Measurements from ENCODE around the gene GRIFIN.
"Not testable (repeated sequence)": the region's sequence is repeated elsewhere in the genome, so short reads cannot be mapped to it uniquely, and the experiment has no call there.

GRIFIN gene

DNA sequence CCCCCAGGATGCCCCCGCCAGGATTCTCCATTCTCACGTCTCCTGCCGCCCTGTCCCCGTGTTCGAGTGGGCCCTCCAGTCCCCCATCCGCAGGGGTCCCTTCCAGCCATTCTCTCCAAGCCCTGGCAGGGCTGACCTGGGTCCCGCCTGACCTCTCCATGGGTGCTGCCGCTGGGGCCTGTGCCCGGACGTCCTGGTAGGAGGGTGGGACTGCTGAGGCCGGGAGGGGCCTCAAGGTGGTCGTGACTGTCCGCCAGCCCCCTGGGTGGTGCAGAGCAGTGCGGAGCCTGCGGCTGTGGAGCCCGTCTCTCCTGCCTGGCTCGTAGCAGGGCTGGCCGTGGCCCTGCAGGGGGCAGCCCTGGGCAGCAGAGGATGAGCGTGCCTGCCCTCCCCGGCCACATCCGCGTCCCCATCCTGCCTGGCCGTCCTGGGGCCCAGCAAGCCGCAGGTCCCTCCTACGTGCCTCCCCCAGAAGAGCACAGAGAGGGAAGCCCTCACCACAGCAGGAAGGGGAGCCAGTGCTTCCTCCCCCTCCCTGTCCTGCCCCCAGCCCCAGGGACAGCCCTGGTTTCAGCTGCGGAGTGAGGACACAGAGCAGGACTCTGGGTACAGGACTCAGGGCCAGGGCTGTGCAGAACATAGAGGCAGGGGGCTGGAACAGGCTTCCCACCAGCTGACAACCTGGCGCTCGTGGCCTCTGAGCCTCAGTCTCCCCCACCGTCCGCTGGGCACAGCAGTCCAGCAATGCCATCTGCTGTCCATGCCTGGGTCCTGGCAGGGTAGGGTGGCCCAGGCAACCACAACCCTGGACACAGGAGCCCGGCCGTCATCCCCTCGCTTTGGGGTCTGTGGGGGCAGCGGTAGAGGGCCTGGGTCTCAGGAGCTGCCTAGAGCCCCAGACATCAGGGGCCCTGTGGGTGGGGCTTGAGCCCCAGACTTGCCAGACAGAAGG is 1.5 kb upstream of the GRIFIN start:
- DNase-seq: peak; percentile 35

DNA sequence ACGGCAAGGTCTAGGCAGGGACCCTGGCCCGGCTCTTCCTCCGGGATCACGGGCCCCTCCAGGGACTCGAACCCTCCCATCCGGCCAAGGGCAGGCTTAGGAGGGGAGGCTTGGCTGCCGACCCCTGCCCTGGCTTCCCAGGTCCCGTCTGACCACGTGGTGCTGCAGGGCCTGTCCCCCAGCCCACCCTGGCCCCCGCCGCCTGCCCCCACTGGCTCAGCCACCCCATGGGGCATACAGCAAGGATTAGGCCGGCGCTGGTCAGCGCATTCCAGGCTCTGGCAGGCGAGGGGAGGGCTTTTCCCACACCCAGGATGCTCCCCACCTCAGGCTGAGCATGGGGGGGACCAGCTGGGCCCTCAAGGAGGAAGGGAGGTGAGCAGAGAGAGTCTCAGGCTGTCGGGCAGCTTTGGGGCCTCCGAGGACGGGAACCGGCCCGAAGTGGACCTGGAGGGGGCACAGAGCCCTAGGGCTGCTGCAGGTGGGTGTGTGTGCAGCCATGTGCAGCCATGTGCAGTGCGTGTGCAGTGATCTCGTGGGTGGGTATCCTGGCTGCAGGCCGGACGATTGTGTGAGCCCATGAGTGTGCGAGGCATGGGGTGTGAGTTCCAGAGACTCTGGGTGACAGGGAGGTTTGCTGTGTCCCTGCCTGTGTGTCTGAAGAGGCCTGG is 713 bp upstream of the GRIFIN start:
- no peak for DNase-seq

DNA sequence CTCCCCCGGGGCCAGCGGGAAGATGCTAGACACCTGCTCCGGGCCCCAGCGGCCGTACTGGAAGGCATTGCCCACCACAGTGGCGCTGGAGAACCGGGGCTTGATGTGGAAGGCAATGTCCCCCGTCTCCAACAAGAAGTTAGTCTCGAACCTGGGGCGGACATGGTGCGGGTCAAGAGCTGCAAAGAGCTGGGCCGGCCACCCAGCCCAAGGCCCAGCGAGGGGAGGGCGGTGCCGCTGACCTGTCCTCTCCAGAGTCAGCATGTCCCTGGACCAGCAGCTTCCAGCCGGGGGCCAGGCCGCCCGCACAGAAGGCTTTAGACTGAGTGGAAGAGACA is 551 bp downstream of the GRIFIN start:
- DNase-seq: no peak

DNA sequence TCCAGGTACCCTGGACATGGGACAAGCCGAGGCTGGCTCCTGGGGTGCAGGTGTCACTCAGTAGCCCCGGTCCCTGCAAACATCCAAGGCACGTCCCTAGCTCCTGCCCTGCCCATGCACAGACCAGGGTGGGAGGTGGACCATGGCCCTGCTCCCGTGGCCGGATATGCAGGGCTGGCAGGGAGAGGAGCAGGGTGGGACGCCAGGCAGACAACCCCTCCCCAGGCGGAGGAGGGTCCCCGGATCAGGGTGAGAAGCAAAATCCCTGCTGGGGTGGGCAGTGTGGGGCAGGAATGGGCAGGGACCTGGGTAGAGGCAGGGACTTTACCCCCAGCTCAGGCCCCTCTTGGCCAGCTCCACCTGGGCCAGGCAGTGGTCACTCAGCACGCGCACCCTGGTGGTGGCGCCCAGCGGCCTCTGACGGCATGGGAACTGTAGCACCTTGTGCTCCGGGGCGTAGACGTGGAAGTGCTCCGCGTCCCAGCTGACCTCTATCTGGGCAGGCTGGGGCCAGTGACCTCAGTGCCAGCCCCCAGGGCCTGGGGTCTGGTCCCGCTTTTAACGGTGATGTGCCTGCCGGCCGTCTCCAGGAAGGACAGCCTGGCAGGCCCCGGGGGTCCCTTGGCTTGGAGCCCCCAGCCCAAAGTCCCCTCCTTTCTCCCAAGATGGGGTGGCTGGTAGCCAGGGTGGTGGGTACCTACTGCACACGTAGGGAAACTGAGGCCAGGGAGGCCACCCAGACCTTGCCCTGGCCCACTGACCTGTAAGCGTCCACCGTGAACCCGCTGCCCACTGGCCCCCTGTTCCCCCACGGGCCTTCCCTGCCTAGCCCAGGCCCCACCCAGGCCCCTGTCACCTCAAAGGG is 1.2 kb downstream of the GRIFIN start:
- DNase-seq: no peak

DNA sequence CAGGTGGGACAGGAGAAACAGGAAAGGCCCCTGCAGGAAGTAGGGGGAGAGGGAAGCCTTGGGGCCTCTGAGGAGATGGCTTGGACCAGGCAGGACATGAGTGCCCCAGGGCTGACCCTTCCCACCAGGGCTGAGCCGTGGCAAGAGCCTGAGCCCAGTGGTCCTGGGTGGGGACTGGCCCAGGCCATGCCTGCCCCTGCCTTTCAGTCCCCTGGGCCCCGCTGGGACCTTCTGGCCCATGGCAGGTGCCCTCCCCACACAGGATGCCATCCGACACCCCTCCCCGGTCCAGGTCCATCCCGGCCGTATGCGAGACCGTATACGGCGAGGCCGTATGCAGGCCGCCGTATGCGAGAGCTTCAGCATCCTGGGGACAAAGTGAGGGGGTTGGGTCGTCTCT is 2.0 kb downstream of the GRIFIN start:
- no peak for DNase-seq

DNA sequence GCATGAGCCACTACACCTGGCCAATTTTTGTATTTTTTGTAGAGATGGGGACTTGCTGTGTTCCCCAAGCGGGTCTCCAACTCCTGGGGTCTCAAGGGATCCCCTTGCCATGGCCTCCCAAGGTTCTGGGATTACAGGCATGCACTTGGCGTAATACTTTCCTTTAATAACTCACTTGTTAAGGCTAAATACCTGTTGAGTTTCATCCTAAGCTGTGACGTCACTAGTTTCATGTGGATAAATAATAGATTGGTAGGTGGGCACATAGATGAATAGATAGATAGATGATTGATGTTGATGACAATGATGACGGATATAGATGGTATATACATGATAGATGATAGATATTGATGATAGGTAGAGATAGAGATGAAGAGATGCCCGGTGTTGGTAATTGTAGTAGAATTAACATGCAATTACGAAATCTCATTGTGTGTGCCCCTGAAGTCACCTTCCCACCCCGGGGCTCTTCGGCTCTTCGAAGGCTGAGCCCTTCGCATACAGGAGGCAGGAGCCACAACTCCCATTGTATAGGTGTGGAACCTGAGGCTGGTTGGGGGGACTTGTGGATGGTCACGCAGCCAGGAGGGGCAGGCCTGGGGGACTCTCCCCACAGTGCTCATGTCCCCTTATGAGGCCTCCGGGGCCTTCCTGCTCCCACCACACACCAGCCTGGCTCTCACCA is 2.6 kb downstream of the GRIFIN start:
- no peak for DNase-seq

DNA sequence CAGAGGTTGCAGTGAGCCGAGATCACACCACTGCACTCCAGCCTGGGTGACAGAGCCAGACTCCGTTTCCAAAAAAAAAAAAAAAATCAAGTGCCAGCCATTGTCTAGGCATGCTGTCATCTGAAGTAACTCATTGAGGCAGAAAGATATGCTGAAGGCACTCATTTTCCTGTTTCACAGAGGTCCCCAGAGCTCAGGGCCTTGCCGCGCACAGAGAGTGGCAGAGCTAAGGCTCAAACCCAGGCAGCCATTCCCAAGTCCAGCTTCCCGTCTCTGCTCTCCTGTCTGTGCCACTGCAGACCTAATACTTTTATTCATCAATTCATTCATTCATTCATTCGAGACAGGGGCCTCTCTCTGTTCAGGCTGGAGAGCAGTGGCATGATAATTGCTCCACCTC is 3.5 kb downstream of the GRIFIN start:
- DNase-seq: no peak

DNA sequence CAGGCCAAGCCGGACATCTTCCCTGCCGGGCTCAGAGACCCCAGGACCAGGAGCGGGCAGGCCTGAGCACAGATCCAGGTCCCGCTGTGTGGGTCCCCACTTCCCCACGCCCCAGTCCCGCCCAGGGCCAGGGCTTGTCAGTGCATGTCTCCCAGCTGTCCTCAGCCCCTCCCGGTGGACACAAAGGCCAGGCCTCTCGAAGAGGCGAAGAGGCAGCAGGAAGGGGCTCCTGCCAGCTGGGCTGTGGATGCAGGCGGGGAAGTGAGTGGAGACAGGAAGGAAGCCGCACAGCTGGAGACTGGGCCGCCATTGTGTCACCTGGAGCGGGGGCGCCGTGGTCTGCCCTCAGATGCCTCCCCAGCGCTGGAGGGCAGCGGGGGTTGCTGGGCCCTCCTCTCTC is 4.8 kb downstream of the GRIFIN start:
- no peak for DNase-seq

DNA sequence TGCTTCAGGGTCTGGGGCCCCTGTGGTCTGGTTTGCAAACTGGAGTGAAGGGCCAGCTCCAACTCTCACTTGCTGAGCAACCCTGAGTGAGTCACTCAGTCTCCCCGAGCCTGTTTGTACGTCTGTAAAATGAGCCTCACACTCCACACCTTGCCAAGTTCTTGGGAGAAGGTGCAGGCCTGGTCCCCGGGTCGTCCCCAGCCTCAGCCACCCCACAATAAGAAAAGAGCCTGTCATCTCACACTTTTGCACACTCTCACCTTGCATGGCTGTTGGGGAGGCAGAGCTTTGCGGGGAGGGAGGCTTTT is 5.2 kb downstream of the GRIFIN start:
- no peak for DNase-seq

DNA sequence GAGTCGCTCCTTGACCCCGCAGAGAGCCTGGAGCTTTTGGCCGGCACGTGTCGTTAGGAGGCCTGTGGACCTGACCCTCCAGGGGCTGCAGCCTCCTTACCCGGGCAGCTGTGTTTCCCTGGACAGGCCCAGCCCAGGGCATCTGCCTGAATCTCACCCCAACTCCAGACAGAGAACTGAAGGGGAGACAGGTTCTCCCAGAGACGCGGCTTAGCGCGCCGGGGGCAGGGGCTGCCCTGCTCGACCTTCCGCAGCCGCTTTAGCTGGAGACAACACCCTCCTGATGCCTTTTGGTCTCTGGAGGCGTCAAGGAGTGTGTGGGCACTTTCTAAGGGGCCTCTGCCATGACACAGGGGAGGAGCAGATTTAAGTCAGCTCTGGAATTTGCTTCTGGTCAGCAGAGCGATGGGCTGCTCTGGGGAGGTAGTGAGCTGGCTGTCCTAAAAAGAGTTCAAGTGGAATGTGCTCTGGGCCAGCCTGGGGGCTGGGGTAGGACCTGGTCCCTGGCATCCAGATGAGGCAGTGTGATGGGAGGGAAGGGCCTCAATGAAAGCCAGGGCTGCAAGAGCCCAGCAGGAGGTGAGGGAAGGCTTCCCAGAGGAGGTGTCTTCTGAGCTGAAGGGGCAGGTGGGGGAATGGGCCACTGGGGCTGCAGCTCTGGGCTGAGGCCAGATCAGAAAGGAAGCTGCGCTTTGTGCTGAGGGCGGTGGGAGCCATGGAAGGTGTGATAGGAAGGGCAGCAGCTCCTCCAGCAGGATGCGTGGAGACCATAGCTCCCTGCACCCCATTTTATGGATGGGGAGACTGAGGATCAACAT is 5.8 kb downstream of the GRIFIN start:
- no peak for DNase-seq

DNA sequence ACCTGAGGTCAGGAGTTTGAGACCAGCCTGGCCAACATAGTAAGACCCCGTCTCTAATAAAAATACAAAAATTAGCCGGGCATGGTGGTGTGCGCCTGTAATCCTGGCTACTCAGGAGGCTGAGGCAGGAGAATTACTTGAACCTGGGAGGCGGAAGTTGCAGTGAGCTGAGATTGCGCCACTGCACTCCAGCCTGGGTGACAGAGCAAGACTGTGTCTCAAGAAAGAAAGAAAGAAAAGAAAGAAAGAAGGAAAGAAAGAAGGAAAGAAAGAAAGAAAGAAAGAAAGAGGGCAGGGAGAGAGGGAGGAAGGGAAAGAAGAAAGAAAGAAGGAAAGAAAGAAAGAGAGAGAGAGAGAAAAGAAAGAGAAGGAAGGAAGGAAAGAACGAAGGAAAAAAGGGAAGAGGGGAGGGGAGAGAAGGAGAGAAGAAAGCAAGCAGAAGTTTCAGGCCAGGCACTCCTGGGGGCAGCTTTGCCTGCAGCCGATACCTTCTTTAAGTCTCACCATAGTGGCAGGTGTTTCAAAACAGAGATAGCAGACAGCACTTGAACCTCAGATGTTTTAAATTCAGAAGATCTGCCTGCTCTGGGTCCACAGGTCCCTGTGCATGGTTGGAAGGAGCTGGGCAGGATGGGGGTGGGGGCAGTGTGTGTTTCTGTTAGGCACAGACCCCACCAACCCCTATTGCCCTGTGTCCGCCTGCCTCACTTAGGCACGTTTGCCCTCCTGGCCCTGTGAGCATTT is 6.6 kb downstream of the GRIFIN start:
- DNase-seq: not testable (repeated sequence)

DNA sequence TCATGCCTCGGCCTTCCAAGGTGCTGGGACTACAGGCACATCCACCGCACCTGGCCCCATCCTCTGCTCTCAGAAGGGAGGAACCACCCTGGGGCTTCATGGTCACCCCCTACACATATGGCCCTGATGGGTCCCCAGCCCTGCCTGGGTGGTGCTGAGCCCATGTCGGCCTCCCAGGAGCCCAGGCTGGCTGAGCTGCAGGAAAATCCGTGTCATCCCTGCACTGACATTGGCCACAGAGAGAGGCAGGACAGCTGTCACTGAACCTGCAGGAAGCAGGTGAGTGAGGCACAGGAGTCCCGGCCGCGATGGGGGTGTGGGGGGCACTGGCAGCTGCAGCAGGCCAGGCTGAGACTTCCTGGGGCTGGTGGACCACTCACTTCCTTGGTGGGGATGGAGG is 8.0 kb downstream of the GRIFIN start:
- DNase-seq: no peak

DNA sequence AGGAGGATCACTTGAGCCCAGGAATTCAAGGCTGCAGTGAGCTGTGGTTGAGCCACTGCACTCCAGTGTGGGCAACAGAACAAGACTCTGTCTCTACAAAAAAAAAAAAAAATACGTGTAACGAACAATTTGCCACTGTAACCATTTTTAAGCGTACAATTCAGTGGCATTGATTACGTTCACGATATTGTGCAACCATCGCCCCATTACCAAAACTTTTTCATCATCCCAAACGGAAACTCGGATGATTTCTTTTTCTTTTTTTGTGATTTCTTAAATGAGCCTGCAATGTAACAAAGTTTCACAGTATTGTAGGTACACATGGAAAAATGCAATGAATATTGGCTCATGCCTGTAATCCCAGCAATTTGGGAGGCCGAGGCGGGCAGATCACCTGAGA is 9.5 kb downstream of the GRIFIN start:
- DNase-seq: no peak

DNA sequence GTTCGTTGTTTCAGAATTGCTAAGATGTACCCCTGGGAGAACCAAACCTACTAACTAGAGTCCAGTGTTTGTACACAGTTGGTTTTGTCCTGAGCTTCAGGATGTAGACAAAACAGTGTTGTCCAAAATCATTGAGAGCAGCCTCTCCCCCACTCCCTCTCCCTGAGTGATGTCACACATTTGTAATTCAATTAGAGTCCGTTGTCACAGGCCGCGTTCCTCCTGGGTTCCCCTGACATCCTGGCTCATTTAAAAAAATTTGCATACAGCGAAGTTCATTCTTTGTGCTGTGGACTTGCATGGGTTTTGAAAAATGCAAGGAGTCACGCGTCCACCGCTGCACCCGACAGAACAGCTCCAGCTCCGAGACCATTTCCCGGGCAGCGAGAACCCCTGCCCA is 10.3 kb downstream of the GRIFIN start:
- DNase-seq: no peak

DNA sequence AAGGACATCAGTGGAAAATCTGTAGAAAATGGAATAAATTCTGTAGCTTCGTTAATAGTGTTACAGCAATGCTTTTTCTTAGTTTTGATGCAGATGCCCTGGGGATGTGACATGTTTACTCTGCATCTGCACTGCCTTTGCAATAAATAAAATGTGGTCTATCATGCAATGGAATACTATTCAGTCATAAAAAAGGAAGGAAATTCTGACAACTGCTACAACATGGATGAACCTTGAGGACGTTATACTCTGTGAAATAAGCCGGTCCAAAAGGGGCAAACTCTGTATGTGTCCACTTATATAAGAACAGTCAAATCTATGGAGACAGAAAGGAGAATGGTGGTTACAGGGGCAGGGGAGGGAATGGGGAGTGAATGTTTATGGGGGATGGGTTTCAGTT is 13.5 kb downstream of the GRIFIN start:
- no peak for DNase-seq

DNA sequence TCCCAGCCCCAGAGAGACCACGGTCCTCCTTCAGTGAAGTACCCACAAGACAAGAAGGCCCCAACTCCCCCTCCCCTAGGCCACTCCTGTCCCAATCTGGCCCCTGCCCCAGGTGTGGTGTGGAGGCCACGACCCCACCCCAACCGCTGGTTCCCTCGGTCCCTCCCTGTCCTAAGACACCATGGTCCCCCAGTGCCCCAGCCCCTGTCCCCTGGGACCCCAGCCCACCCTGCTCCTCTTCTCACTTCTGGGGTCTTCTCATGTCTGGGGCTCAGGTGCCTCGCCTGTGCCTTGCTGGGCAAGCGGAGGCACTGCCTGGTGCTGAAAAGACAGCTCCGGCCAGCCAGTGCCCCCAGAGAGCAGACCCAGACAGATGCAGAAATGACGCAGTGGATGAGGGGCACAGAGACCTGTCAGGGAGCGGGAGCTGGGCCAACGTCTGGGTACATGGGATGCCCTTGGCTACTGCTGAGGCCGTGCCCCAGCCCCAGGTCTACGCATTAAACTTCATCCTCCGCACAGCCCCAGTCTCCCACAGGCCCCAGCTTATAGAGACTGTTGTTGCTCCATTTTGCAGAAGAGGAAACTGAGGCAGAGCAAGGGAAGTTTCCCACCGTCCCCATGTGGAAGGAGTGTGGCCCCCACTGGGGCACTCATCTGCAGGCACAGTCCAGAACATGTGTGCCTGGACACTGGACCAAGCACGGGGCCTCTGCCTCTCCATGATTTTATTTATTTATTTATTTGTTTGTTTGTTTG is 14.8 kb downstream of the GRIFIN start:
- DNase-seq: no peak

DNA sequence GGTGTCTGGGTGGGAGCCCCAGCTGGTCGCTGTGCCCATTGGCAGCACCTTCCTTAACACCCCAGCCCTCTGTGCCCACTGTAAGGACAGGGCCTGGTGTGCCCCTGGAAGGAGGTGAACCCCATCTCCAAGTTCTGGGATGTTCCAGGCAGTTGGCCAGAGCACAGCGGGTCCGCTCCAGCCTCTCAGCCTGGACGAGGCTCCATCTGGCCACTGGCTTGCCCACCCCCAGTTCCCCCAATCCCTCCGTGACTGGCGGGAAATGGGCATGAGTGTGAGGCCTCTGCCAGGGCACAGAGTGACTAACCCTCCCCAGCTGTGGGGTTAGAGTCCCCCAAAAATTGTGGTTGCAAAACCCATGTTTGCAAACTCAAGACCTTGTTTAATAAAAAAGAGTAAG is 15.6 kb downstream of the GRIFIN start:
- no peak for DNase-seq

DNA sequence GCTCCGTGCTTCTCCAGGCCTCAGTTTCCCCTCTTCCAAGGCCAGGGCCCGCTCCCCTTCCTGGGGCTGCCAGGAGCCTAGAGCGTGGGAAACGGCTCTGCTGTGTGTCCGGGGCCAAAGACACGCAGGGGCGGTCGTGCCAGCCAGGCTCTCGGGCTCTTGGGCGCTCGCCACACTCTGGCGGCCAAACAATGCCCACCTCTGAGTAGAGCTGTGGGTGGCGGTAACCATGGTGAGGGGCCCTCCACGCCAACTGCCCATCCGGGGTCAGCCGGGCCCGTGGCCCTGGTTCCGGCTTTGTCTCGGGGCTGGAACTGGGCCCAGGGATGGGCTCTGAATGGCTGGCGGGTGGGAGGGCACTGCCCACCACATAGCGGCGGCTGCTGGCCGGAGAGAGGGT is 16.0 kb downstream of the GRIFIN start:
- DNase-seq: no peak

DNA sequence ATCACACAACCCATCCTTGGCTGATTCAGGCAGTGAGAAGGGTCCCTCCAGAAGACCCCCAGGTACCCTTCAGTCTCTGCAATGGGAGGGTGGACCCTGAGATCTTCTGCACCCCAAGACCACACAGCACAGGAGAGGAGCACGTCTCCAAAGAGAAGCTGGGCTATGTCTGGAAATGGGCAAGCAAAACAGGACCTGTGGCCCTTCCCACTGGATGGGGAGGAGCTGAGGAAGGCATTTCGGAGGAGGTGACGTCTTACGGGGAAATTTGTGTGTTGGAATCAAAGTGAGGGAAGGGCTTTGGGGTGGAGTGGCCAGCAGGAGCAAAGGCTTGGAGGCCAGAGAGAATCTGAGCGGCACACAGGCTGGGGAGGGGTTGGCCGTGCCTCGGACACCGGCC is 16.5 kb downstream of the GRIFIN start:
- no peak for DNase-seq

DNA sequence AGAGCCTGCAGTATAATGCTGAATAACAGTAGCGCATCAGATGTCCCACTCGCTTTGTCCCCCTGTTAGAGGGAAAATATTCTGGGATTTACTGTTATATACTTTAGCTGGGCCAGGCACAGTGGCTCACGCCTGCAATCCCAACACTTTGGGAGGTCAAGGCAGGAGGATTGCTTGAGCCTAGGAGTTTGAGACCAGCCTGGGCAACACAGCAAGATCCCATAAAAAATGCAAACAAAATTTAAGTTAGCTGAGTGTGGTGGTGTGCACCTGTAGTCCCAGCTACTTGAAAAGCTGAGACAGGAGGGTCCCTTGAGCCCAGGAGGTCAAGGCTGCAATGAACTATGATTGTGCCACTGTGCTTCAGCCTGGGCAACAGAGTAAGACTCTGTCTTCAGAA is 22.3 kb downstream of the GRIFIN start:
- DNase-seq: not testable (repeated sequence)
